H1 (cell line): ENCODE measurements around the gene ZNF804B. TPM values are rescaled to one million over a fixed set of nuclear protein-coding genes. Genes with fewer than 3 reads are reported as not detected.

ENCODE experiments used
- CTCF ChIA-PET: fragments of 300-600 bp; sonication (Branson Sonifier 250); formaldehyde crosslinking; loops from one replicate; lab custom pipeline; 2021; ENCODE audit not compliant: partially characterized antibody; lab: Charles Lee
- POLR2A ChIA-PET: fragments of 300-600 bp; sonication (Branson Sonifier 250); formaldehyde crosslinking; loops from one replicate; lab custom pipeline; 2021; ENCODE audit warnings: inconsistent platforms; ENCODE audit not compliant: partially characterized antibody; lab: Charles Lee
- DNase-seq, 2 experiments: peaks; one replicate each; pipeline versions ENCODE4 v3.0.0 to v3.0.0-alpha.2; 2010 to 2022; ENCODE audit warnings: low spot score in 2 of 2, low read depth in 1 of 2, mixed read lengths in 1 of 2
- FAIRE-seq: peaks from 2 replicates; lab custom pipeline; 2011; peaks lifted over from hg19 to GRCh38; lab: Jason Lieb, UNC
- H2AFZ ChIP-seq: 2 replicates; pipeline ENCODE4 v1.8.1; 2012; ENCODE audit warnings: low read length, inconsistent platforms
- H2AK5ac ChIP-seq: 2 replicates; pipeline ENCODE4 v1.6.1; 2013; ENCODE audit warnings: low read depth, low read length
- H2BK120ac ChIP-seq: replicated peaks from 2 replicates; pipeline ENCODE3; 2013; ENCODE audit warnings: low read depth, low read length, inconsistent platforms
- H2BK12ac ChIP-seq: 2 replicates; pipeline ENCODE4 v1.6.1; 2013; ENCODE audit warnings: low read depth, low read length
- H2BK15ac ChIP-seq: 2 replicates; pipeline ENCODE4 v1.6.1; 2013; ENCODE audit warnings: low read length
- H2BK20ac ChIP-seq: 2 replicates; pipeline ENCODE4 v1.6.1; 2013; ENCODE audit warnings: low read length
- H2BK5ac ChIP-seq: 2 replicates; pipeline ENCODE4 v1.6.1; 2013; ENCODE audit warnings: low read depth, low read length
- H3K14ac ChIP-seq: 2 replicates; pipeline ENCODE4 v1.6.1; 2013; ENCODE audit warnings: inconsistent platforms; ENCODE audit not compliant: insufficient read length
- H3K18ac ChIP-seq: 2 replicates; pipeline ENCODE4 v1.6.1; 2013; ENCODE audit warnings: low read length; ENCODE audit errors: extremely low read depth
- H3K23ac ChIP-seq: 2 replicates; pipeline ENCODE4 v1.6.1; 2013; ENCODE audit warnings: inconsistent platforms; ENCODE audit not compliant: insufficient read length
- H3K23me2 ChIP-seq: 2 replicates; pipeline ENCODE4 v1.6.1; 2013; ENCODE audit warnings: low read depth, low read length
- H3K27ac ChIP-seq: 2 replicates; pipeline ENCODE4 v1.6.1; 2011; ENCODE audit warnings: low read depth, low read length, inconsistent platforms
- H3K27me3 ChIP-seq, 4 experiments: replicated peaks in 1 of 4; 1 replicate in 1 of 4; 2 replicates in 3 of 4; pipeline versions ENCODE4 v1.6.1 to v1.8.1; 2011 to 2013; ENCODE audit warnings: low read length in 3 of 4, mild to moderate bottlenecking in 3 of 4, inconsistent platforms in 2 of 4, mixed read lengths in 2 of 4, moderate library complexity in 1 of 4; ENCODE audit not compliant: control insufficient read depth in 3 of 4, insufficient read depth in 3 of 4; ENCODE audit errors: extremely low read depth in 1 of 4
- H3K36me3 ChIP-seq, 4 experiments: 2 replicates each; pipeline versions ENCODE4 v1.6.1 to v1.8.1; 2011 to 2013; ENCODE audit warnings: mild to moderate bottlenecking in 4 of 4, low read length in 3 of 4, moderate library complexity in 2 of 4, control low read depth in 1 of 4, inconsistent platforms in 1 of 4; ENCODE audit not compliant: insufficient read depth in 4 of 4, control insufficient read depth in 2 of 4
- H3K4ac ChIP-seq: replicated peaks from 2 replicates; pipeline ENCODE3; 2013; ENCODE audit warnings: low read length, low read depth, mixed read lengths, inconsistent platforms; ENCODE audit not compliant: insufficient read length
- H3K4me1 ChIP-seq, 4 experiments: replicated peaks in 1 of 4; 1 replicate in 1 of 4; 2 replicates in 3 of 4; pipeline versions ENCODE4 v1.6.1 to v1.8.1; 2011 to 2013; ENCODE audit warnings: low read length in 3 of 4, inconsistent platforms in 2 of 4, mixed read lengths in 1 of 4; ENCODE audit not compliant: insufficient read depth in 4 of 4, control insufficient read depth in 3 of 4
- H3K4me2 ChIP-seq, 2 experiments: 2 replicates each; pipeline versions ENCODE4 v1.6.1 to v1.8.1; 2011 to 2013; ENCODE audit warnings: low read depth in 2 of 2, low read length in 2 of 2, control low read depth in 1 of 2, inconsistent platforms in 1 of 2, mild to moderate bottlenecking in 1 of 2; ENCODE audit not compliant: insufficient read depth in 1 of 2
- H3K4me3 ChIP-seq, 4 experiments: fragments of 200-600, 300-600 bp in 1 of 4; sonication (generic), shearing (Covaris generic), sonication (Bioruptor Twin) in 1 of 4; 2 replicates each; pipeline versions ENCODE4 v1.5.1 to v1.8.1; 2011 to 2016; ENCODE audit warnings: low read length in 4 of 4, low read depth in 3 of 4, control low read depth in 2 of 4, inconsistent platforms in 2 of 4, mild to moderate bottlenecking in 2 of 4, mixed read lengths in 1 of 4, moderate library complexity in 1 of 4; ENCODE audit not compliant: insufficient read depth in 2 of 4; ENCODE audit errors: extremely low read depth in 1 of 4
- H3K56ac ChIP-seq: replicated peaks from 2 replicates; pipeline ENCODE3; 2013; ENCODE audit warnings: low read depth, mild to moderate bottlenecking, mixed read lengths, low read length, inconsistent platforms; ENCODE audit not compliant: insufficient read length
- H3K79me1 ChIP-seq: 2 replicates; pipeline ENCODE4 v1.6.1; 2013; ENCODE audit warnings: low read depth, low read length, control low read depth
- H3K79me2 ChIP-seq, 2 experiments: 2 replicates each; pipeline versions ENCODE4 v1.6.1 to v1.8.1; 2012 to 2013; ENCODE audit warnings: low read length in 2 of 2, mild to moderate bottlenecking in 2 of 2, inconsistent platforms in 1 of 2; ENCODE audit not compliant: insufficient read depth in 2 of 2, control insufficient read depth in 1 of 2
- H3K9ac ChIP-seq, 4 experiments: replicated peaks in 1 of 4; 1 replicate in 1 of 4; 2 replicates in 3 of 4; pipeline versions ENCODE4 v1.6.1 to v1.8.1; 2011 to 2013; ENCODE audit warnings: low read depth in 3 of 4, low read length in 3 of 4, control low read depth in 2 of 4, mild to moderate bottlenecking in 2 of 4, moderate library complexity in 2 of 4, inconsistent platforms in 1 of 4; ENCODE audit errors: extremely low read depth in 1 of 4
- H3K9me3 ChIP-seq, 2 experiments: 2 replicates each; pipeline versions ENCODE4 v1.6.1 to v1.8.1; 2012 to 2013; ENCODE audit warnings: mild to moderate bottlenecking in 2 of 2, moderate library complexity in 2 of 2, control low read depth in 1 of 2, inconsistent platforms in 1 of 2, low read depth in 1 of 2, low read length in 1 of 2, mixed read lengths in 1 of 2; ENCODE audit not compliant: insufficient read depth in 2 of 2
- H4K20me1 ChIP-seq, 2 experiments: replicated peaks in 1 of 2; 2 replicates each; pipeline versions ENCODE3 to v1.8.1; 2011 to 2013; ENCODE audit warnings: inconsistent platforms in 2 of 2, low read length in 2 of 2, mild to moderate bottlenecking in 1 of 2; ENCODE audit not compliant: insufficient read depth in 2 of 2, control insufficient read depth in 1 of 2
- H4K5ac ChIP-seq: 2 replicates; pipeline ENCODE4 v1.6.1; 2013; ENCODE audit warnings: low read length, low read depth, mixed read lengths, inconsistent platforms; ENCODE audit not compliant: insufficient read length
- H4K8ac ChIP-seq: 2 replicates; pipeline ENCODE4 v1.8.0; 2013; ENCODE audit warnings: mild to moderate bottlenecking, moderate library complexity, low read length, inconsistent platforms; ENCODE audit not compliant: insufficient read depth; ENCODE audit errors: extremely low read depth
- H4K91ac ChIP-seq: replicated peaks from 2 replicates; pipeline ENCODE3; 2013; ENCODE audit warnings: low read length, mixed read lengths, inconsistent platforms; ENCODE audit not compliant: insufficient read length
- GTF2F1 ChIP-seq: IDR thresholded peaks from 2 replicates; pipeline ENCODE4 v1.6.1; 2012; ENCODE audit warnings: low read depth, low read length, improper control_type of control experiment, borderline replicate concordance
- HDAC6 ChIP-seq: IDR thresholded peaks from one replicate; pipeline ENCODE4 v1.7.1; 2012; ENCODE audit warnings: low read depth, mild to moderate bottlenecking, inconsistent platforms, low read length, moderate library complexity
- SIX5 ChIP-seq: IDR thresholded peaks from 2 replicates; pipeline ENCODE4 v1.6.1; 2011; ENCODE audit warnings: mild to moderate bottlenecking, low read depth, low read length
- SP1 ChIP-seq: IDR thresholded peaks from 2 replicates; pipeline ENCODE4 v1.6.1; 2011; ENCODE audit warnings: low read depth, low read length
- SP4 ChIP-seq: IDR thresholded peaks from 2 replicates; pipeline ENCODE4 v1.6.1; 2012; ENCODE audit warnings: low read length, inconsistent platforms
- TAF7 ChIP-seq: optimal IDR thresholded peaks from 2 replicates; pipeline ENCODE3; 2011; ENCODE audit warnings: low read depth, mild to moderate bottlenecking, inconsistent platforms, low read length, moderate library complexity, borderline replicate concordance
- WGBS, 2 experiments: shearing (Covaris generic) in 1 of 2; methylation state at CpG; one replicate each; pipeline versions ENCODE4 v1.1.6 to v1.1.7; 2013 to 2015; ENCODE audit warnings: low lambda C conversion rate in 2 of 2, mixed read lengths in 2 of 2, inconsistent platforms in 1 of 2, low coverage in 1 of 2, missing lambda C conversion rate in 1 of 2; ENCODE audit not compliant: insufficient replicate concordance in 2 of 2, insufficient coverage in 1 of 2, insufficient read length in 1 of 2; ENCODE audit errors: extremely low coverage in 1 of 2, missing lambda C conversion rate in 1 of 2; 5-methylcytosine and 5-hydroxymethylcytosine counted together
- polyA plus RNA-seq, 7 experiments: library from polyadenylated mRNA; depleted of rRNA in 3 of 7; stranded (reverse) in 5 of 7; unstranded in 2 of 7; fragments of >200 nt in 5 of 7; fragments of 200-250 nt in 2 of 7; gene quantifications; 1 replicate in 5 of 7; 2 replicates in 1 of 7; 4 replicates in 1 of 7; pipeline versions ENCODE4 v1.2.1 to v1.2.3, GENCODE V29; 2011 to 2013; ENCODE audit warnings: missing spikeins in 2 of 7, mixed read lengths in 2 of 7
- total RNA-seq: library from RNA; stranded (reverse); fragmentation: NEBNext Ultra II Directional; extraction: Animal tissue kit (Norgen Biotek cat#: 25700); gene quantifications from 2 replicates; pipeline ENCODE4 v1.2.1, GENCODE V29; 2021
- TF ChIP-seq, protein P1 (sequence below): IDR thresholded peaks from 2 replicates; pipeline ENCODE4 v1.6.1; 2012; ENCODE audit warnings: inconsistent platforms
- TF ChIP-seq, protein P2 (sequence below), 3 experiments: IDR thresholded peaks; 1 replicate in 2 of 3; 2 replicates in 1 of 3; pipeline versions ENCODE4 v1.5.1 to v1.6.1; 2011; ENCODE audit warnings: low read length in 3 of 3, mild to moderate bottlenecking in 3 of 3, inconsistent platforms in 2 of 3, low read depth in 1 of 3, moderate library complexity in 1 of 3; ENCODE audit not compliant: insufficient read depth in 1 of 3; ENCODE audit errors: control extremely low read depth in 1 of 3
- TF ChIP-seq, protein P3 (sequence below): IDR thresholded peaks from 2 replicates; pipeline ENCODE4 v1.6.1; 2012; ENCODE audit warnings: low read length, inconsistent platforms
- TF ChIP-seq, protein P4 (sequence below): IDR thresholded peaks from 2 replicates; pipeline ENCODE4 v1.6.1; 2012; ENCODE audit warnings: inconsistent platforms

Gene ZNF804B
- total and polyA plus RNA-seq, 2 of the 8 experiments (the other 6 are each of a cell fraction or from before 2014, with no cell fraction given) = not detected

DNA sequence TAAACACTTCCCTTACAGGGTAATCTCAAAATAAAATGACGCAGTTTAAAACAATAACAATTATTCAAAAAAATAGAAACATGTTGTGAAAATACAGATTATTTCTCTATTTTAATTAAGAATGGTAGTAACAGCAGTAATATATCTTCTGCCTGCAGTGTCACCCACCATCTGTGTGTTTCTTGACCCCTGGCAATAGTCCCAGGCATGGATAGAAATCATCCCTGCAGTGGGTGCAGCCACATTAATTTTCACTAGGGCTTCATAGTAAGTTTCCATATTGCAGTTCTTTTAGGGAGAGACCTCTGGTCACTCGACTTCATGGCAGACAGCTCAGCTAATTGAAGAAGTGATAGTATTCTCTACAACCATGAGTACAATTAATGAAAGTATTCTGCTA, 506.1 kb downstream of the ZNF804B start:
- no peaks in the 10 kb centered on the region for H4K20me1 ChIP-seq
- no peaks in the 10 kb centered on the region for H3K27me3 ChIP-seq
- H2BK15ac ChIP-seq = no peak overlapping the region
- FAIRE-seq (no peak), DNase-seq (no peak)
- no peak overlapping the region for H4K5ac ChIP-seq
- no peaks in the 10 kb centered on the region for H3K4me1 ChIP-seq
- no peak overlapping the region for H3K4ac ChIP-seq
- no peak overlapping the region for H3K27ac ChIP-seq
- H3K4me3 ChIP-seq = no peak overlapping the region
- no peak overlapping the region for H2BK120ac ChIP-seq
- H3K79me2 ChIP-seq = no peaks in the 10 kb centered on the region
- H3K9me3 ChIP-seq = no peaks in the 10 kb centered on the region
- H2AFZ ChIP-seq = no peak overlapping the region
- POLR2A ChIA-PET = no interaction called here
- H4K91ac ChIP-seq = no peak overlapping the region
- no peak overlapping the region for H2AK5ac ChIP-seq
- no peaks in the 10 kb centered on the region for H3K36me3 ChIP-seq
- H3K23ac ChIP-seq = no peak overlapping the region
- no peak overlapping the region for H3K14ac ChIP-seq
- no peak overlapping the region for H3K4me2 ChIP-seq
- no peak overlapping the region for H3K9ac ChIP-seq
- no peaks in the 10 kb centered on the region for H3K79me1 ChIP-seq
- H3K18ac ChIP-seq = no peak overlapping the region
- no peak overlapping the region for H2BK12ac ChIP-seq
- no peaks in the 10 kb centered on the region for H3K23me2 ChIP-seq
- H4K8ac ChIP-seq = no peak overlapping the region
- H2BK20ac ChIP-seq = no peak overlapping the region
- WGBS, 2 experiments = 81% methylated on average over 2 of the region's 2 CpGs; no CpG with 5 or more reads in 1 of the 2 experiments
- CTCF ChIA-PET = no interaction called here
- H3K56ac ChIP-seq = no peak overlapping the region
- TF ChIP-seq TAF7 (no peak), SIX5 (no peak), HDAC6 (no peak), SP4 (no peak), GTF2F1 (no peak), SP1 (no peak)
- TF ChIP-seq, protein P1, sequence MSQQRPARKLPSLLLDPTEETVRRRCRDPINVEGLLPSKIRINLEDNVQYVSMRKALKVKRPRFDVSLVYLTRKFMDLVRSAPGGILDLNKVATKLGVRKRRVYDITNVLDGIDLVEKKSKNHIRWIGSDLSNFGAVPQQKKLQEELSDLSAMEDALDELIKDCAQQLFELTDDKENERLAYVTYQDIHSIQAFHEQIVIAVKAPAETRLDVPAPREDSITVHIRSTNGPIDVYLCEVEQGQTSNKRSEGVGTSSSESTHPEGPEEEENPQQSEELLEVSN = no peak
- TF ChIP-seq, protein P2, sequence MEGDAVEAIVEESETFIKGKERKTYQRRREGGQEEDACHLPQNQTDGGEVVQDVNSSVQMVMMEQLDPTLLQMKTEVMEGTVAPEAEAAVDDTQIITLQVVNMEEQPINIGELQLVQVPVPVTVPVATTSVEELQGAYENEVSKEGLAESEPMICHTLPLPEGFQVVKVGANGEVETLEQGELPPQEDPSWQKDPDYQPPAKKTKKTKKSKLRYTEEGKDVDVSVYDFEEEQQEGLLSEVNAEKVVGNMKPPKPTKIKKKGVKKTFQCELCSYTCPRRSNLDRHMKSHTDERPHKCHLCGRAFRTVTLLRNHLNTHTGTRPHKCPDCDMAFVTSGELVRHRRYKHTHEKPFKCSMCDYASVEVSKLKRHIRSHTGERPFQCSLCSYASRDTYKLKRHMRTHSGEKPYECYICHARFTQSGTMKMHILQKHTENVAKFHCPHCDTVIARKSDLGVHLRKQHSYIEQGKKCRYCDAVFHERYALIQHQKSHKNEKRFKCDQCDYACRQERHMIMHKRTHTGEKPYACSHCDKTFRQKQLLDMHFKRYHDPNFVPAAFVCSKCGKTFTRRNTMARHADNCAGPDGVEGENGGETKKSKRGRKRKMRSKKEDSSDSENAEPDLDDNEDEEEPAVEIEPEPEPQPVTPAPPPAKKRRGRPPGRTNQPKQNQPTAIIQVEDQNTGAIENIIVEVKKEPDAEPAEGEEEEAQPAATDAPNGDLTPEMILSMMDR (IDR thresholded peaks at IDR 0.05; ENCODE audit: control extremely low read depth in 1 of 3, insufficient read depth in 1 of 3, low read depth in 1 of 3, low read length in 3 of 3) = no peak
- TF ChIP-seq, protein P3, sequence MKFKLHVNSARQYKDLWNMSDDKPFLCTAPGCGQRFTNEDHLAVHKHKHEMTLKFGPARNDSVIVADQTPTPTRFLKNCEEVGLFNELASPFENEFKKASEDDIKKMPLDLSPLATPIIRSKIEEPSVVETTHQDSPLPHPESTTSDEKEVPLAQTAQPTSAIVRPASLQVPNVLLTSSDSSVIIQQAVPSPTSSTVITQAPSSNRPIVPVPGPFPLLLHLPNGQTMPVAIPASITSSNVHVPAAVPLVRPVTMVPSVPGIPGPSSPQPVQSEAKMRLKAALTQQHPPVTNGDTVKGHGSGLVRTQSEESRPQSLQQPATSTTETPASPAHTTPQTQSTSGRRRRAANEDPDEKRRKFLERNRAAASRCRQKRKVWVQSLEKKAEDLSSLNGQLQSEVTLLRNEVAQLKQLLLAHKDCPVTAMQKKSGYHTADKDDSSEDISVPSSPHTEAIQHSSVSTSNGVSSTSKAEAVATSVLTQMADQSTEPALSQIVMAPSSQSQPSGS = no peak
- TF ChIP-seq, protein P4, sequence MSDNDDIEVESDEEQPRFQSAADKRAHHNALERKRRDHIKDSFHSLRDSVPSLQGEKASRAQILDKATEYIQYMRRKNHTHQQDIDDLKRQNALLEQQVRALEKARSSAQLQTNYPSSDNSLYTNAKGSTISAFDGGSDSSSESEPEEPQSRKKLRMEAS = no peak
- no peak overlapping the region for H2BK5ac ChIP-seq
